HG02571 (cell line): Measurements from ENCODE around the gene ZDHHC5.

Experiments used
- ATAC-seq: cut with Tn5 transposase; IDR thresholded peaks from one replicate; pipeline ENCODE4 v1.9.1; 2021; ENCODE audit warnings: mild to moderate bottlenecking, moderate library complexity; ENCODE audit not compliant: unreplicated experiment

ZDHHC5 gene

GRCh38 chr11:57667736-57668433 lies at the start of gene ZDHHC5:
Gene ZDHHC5, plus strand, starts transcription at chr11:57668114. Its CDS starts 4,977 bp downstream, at chr11:57673091.
- peak; percentile 76 for ATAC-seq

GRCh38 chr11:57618438-57618837 lies 49.5 kb upstream of the ZDHHC5 start:
- ATAC-seq, result no peak

GRCh38 chr11:57619331-57619730 lies 48.6 kb upstream of the ZDHHC5 start:
- no peak for ATAC-seq

- ATAC-seq, result no peak
Observed at GRCh38 chr11:57620467-57620866, 47.4 kb upstream of the ZDHHC5 start.

- ATAC-seq, result no peak
Observed at GRCh38 chr11:57622263-57622662, 45.7 kb upstream of the ZDHHC5 start.

- ATAC-seq, result no peak
Observed at GRCh38 chr11:57624864-57625263, 43.0 kb upstream of the ZDHHC5 start.

- no peak for ATAC-seq
Observed at GRCh38 chr11:57626895-57627294, 41.0 kb upstream of the ZDHHC5 start.

GRCh38 chr11:57630171-57630570 lies 37.7 kb upstream of the ZDHHC5 start:
- no peak for ATAC-seq

GRCh38 chr11:57632116-57632515 lies 35.8 kb upstream of the ZDHHC5 start:
- ATAC-seq, result no peak

GRCh38 chr11:57633394-57634070 lies 34.4 kb upstream of the ZDHHC5 start:
- ATAC-seq, result no peak

- ATAC-seq, result no peak
Observed at GRCh38 chr11:57634311-57634710, 33.6 kb upstream of the ZDHHC5 start.

- ATAC-seq, result no peak
Observed at GRCh38 chr11:57635246-57635645, 32.7 kb upstream of the ZDHHC5 start.

- no peak for ATAC-seq
Observed at GRCh38 chr11:57637626-57638004, 30.3 kb upstream of the ZDHHC5 start.

- no peak for ATAC-seq
Observed at GRCh38 chr11:57638005-57638781, 29.7 kb upstream of the ZDHHC5 start.

- ATAC-seq, result no peak
Observed at GRCh38 chr11:57638811-57639320, 29.0 kb upstream of the ZDHHC5 start.

GRCh38 chr11:57639321-57640067 lies 28.4 kb upstream of the ZDHHC5 start:
- ATAC-seq, result no peak

- no peak for ATAC-seq
Observed at GRCh38 chr11:57640068-57640800, 27.7 kb upstream of the ZDHHC5 start.

- no peak for ATAC-seq
Observed at GRCh38 chr11:57641011-57641807, 26.7 kb upstream of the ZDHHC5 start.

- no peak for ATAC-seq
Observed at GRCh38 chr11:57643802-57644201, 24.1 kb upstream of the ZDHHC5 start.
